Cardiac fibroblast (primary cell): Measurements from ENCODE around the gene ZFP36L1.

ENCODE experiments used
- DNase-seq, 2 donors: peaks; one replicate each; pipeline versions ENCODE4 v3.0.0 to v3.0.0-alpha.2; 2010; ENCODE audit warnings: low read depth in 2 of 2
- H3K4me3 ChIP-seq, 2 donors: replicated peaks in 1 of 2; 1 replicate in 1 of 2; 2 replicates in 1 of 2; pipeline ENCODE4 v1.5.1; 2011; ENCODE audit warnings: low read depth in 2 of 2, low read length in 2 of 2, mild to moderate bottlenecking in 2 of 2, moderate library complexity in 1 of 2
- TF ChIP-seq, protein P1 (sequence below): IDR thresholded peaks from one replicate; pipeline ENCODE4 v1.5.1; 2011; ENCODE audit warnings: low read depth, mild to moderate bottlenecking, low read length, inconsistent platforms

ZFP36L1 gene

DNA sequence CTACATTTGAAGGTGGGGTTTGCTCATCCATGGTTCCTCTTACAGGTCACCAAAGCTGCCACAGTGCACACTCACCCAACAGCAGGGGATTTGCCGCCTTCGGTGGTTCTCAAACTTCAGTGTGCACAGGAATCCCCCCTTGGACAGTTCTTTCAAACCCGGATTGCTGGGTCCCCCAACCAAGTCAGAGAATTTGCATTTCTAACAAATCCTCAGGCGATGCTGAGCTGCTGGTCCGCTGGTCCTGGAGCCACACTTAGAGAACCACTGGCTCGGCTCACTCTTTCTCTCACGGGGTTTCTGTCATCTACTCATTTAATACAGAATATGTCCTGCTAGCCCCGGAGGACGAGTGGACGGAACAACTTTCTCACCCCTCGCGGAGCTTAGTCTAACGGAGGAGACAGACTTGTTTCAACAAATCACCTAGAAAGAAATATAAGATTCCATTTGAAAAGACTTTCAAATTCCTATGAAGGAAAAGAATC is 24.1 kb upstream of the ZFP36L1 start:
- TF ChIP-seq, protein P1, sequence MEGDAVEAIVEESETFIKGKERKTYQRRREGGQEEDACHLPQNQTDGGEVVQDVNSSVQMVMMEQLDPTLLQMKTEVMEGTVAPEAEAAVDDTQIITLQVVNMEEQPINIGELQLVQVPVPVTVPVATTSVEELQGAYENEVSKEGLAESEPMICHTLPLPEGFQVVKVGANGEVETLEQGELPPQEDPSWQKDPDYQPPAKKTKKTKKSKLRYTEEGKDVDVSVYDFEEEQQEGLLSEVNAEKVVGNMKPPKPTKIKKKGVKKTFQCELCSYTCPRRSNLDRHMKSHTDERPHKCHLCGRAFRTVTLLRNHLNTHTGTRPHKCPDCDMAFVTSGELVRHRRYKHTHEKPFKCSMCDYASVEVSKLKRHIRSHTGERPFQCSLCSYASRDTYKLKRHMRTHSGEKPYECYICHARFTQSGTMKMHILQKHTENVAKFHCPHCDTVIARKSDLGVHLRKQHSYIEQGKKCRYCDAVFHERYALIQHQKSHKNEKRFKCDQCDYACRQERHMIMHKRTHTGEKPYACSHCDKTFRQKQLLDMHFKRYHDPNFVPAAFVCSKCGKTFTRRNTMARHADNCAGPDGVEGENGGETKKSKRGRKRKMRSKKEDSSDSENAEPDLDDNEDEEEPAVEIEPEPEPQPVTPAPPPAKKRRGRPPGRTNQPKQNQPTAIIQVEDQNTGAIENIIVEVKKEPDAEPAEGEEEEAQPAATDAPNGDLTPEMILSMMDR = no peak
- H3K4me3 ChIP-seq = peak overlapping the region in 1 of 2 donors; percentile 40
- DNase-seq = no peak

DNA sequence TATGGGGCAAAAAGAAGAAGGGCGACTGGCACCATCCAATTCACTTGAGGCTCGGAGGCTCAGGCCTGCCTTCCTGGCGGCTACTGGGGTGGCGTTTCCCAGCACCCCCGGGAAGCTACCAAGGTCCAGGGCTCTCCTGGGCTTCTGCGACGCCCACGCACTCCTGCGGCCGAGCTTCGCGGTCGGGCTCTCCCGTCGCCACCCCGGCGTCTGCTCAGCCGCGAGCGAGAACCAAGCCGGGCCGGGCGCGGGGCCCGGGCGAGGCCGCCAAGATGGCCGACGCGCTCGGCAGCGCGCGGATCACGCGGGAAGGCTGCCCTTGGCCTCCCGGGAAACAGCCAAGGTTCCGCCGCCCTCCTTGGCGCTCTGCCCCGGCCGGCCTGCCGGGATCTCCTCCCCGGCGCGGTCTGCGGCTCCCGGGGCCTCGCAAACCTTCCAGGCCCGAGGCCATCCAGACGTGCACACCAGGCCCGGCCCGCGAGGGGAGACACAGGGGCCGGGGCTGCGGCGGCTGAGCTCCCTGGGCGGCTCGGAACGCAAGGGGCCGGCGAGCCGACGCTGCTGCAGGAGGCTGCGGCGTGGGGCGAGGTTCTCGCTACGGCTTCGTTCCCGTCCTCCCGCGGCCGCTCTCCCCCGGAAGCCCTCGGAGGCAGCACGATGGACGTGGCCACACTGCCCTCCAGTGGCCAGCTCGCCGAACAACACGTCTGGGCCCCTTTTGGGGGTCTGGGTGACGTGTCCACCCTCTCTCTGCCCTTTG is 23.5 kb upstream of the ZFP36L1 start:
- TF ChIP-seq, protein P1 = peak; percentile 85
- DNase-seq = peak; percentile 92 to 95
- peak overlapping the region in 1 of 2 donors; percentile 40 for H3K4me3 ChIP-seq

DNA sequence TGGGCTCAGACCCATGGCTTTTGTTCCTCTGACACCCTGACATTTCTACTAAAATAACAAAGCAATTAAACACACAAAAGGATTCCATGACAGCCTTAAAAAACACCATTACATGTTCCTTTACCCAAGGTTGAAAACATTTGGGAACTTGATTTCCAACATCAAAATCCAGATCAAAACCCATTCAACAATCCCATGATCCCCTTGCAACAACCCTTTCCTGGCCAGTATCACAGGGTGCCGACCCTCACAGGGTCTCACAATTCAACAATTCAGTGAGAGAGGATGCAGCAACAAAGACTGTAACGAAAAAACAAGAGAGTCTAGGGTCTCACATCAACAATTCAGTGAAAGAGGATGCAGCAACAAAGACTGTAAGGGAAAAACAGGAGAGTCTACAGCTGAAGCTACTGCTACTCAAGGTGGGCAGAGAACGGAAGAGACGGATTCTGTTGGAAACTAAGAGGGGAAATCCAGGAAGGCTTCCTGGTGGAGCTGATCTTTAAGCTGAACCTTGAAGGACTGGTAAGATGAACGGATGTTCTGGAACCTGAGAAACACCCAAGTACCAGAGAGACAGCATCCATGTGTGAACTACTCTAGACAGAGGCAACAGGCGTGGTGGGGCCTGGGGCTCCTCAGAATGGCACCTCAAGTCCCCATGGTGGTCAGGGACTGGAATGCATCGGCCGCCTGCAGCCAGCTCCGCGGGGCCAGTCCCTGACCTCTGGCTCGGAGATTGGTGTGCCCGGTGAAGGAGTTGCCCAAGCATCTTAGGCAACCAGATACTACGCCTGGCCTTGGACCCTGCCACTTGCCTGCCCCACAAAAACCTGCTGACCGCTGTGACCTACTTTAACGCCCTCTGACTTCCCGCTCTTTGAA is 22.7 kb upstream of the ZFP36L1 start:
- peak in 1 of 2 donors; percentile 9 for DNase-seq
- no peak overlapping the region for H3K4me3 ChIP-seq
- TF ChIP-seq, protein P1 = no peak

DNA sequence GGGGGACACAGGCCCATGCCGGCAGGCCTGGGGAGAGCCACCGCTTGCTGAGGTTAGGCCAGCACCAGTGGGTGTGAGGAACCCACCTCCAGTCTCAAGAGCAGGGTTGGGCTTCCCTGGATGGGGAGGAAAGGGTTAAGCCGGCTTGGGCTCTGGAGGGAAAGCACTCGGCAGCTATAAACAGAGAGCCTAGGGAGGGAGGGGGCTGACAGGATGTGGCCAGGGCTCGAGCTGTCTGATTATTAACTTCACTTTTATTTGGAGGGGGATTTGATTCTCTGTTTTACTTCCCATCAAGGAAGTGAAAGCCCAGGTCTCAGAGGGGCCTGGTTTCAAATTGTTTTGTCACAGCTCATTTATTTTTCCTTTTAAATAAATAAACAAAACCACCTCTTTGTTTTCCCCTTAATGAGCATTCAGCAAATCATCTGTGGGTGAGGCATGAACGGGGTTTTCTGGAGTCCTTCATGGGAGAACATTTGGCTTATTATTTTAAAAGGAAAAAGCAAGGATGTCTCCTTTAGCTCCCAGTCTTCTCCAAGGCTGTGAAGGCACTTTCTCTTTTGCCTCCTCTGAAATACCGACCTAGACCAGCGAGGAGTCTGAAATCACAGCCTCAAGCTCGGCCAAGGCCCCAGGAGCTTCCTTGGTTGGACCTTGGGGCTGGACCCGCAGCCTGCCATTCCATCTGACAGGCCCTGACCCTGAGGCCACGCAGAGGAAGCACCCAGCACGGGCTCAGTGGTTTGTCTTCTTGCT is 21.9 kb upstream of the ZFP36L1 start:
- peak overlapping the region in 1 of 2 donors; percentile 13 for H3K4me3 ChIP-seq
- TF ChIP-seq, protein P1 = no peak
- peak; percentile 56 to 66 for DNase-seq

DNA sequence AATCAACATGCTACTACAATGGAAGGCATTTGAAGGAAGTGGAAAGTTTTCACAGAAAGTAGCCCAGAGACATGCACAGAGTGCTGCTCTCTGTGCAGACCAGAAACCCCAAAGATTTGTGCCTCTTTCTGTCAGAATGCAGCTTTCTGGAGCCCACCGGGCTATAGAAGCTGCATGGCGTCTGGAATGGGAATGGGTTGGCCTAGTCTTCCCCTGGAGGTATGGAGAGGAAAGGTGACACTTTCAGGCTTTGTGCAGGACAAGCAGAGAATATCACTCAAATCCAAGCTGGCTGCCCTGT is 21.3 kb upstream of the ZFP36L1 start:
- peak in 1 of 2 donors; percentile 7 for DNase-seq
- H3K4me3 ChIP-seq = peak overlapping the region in 1 of 2 donors; percentile 13
- TF ChIP-seq, protein P1 = no peak

DNA sequence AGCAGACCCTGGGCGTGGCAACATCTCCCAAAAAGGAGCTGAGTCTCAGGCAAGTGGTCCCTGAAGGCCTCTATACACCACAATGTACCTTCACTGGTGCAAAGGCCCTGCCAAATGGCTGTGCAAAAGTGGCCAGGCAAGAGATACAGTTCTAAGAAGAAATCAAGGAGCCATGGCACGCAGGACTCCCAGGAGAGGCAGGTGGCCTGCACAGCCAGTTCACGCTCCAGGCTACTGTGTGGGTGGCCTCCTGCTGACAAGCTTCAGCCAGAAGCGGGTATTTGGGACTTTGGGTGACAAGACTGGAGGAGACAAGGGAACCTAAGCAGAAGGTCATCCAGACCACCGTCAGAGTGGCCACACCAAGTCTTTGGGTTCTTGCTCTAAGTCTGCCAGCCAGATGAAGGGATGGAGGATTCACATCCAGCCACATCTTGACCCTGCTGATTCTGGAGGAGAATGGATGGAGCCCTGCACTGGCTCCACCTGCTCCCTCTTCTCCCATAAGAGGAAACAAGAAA is 20.5 kb upstream of the ZFP36L1 start:
- DNase-seq = no peak
- TF ChIP-seq, protein P1 = no peak
- no peak overlapping the region for H3K4me3 ChIP-seq
